ENCODE measurements around the gene PAWR.

DNA sequence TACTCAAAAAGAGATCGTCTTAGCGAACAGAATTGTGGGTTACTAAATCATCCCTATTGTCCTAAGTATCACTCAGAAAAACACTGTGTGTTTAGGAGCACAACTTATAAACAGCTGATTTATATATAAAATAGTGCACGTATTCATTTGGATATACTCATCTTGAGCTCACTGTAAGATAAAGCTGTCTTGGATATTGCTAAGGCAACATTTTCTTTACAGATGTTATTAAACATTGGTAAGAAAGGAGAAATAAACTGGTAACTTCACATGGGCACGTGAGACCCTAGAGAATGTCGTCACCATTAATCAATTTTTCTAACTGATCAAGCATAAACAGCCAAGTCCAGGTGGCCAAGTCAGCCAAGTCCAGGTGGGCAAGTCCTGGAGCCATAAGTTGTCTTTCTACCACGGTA is 1.7 kb downstream of the PAWR start:
- TF ChIP-seq CTCF (IDR thresholded peaks at IDR 0.05) (no peak), POLR2A (IDR thresholded peaks at IDR 0.05) (no peak)
